HG03135 (cell line): ENCODE measurements around the gene IL1F10.
A peak's percentile ranks its signal among the peaks of the same experiment; 100 is the strongest.

ENCODE experiments used
- ATAC-seq: cut with Tn5 transposase; IDR thresholded peaks from one replicate; pipeline ENCODE4 v1.9.1; 2021; ENCODE audit warnings: mild to moderate bottlenecking, moderate library complexity; ENCODE audit not compliant: unreplicated experiment

The IL1F10 gene

DNA sequence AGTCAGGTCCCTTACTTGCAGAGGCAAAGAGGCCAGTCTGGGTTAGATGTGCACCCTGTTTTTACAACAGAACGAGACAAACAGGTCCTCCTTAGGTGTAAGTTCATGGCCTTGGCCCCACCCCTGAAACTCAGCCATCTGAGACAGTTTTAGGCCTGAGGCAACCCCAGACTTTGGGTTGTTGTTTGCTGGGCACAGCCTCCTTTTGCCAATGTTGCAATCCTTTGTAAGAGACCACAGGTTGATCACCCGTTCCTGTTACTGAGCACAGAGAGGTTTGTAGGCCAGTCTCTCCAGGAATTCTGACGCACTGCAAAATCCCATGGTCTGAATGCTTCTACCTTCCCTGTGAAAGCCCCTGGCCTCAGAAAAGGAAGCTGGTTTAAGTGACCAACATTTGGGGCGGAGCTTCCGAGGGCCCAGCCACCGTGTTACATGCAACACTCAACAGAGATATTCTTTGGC, 44.1 kb downstream of the IL1F10 start:
- no peak for ATAC-seq

GRCh38 chr2:113112441-113112840, 44.7 kb downstream of the IL1F10 start:
- no peak for ATAC-seq

DNA sequence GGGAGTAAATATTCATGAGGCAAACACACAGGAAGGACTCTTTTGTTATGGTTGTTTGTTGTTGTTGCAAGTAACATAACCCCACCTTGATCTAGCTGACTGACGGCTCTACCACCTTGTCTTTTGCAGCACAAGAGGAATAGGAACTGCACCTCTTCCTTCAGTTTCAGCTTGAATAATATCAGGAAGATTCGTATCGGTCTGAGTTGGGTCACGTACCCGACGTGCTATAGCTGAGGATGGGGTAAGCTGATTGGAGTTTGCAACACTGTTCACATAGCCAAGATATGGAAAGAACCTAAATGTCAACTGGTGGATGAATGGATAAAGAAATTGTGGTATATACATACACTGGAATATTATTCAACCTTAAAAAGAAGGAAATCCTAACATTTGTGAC, 45.1 kb downstream of the IL1F10 start:
- ATAC-seq = no peak

DNA sequence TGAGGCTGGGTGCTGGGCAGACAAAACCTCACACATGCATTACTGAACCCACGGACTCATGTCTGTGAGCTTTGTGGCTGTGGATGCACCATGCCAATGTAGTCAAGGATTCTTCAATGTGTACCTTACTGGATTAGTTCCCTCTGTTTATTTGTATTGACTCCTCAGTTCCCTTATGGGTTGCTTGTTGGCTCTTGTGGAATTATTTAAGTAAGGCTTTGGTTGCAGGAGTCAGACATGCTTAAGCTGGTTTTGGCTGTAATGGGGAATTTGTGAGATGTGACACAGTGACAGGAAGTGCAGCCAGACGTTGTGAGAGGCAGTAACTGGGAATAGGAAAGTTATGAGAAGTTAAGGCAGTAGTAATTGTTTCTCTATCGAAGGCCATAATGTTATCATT, 46.0 kb downstream of the IL1F10 start:
- no peak for ATAC-seq

- no peak for ATAC-seq
Measured at GRCh38 chr2:113114224-113114945, 46.6 kb downstream of the IL1F10 start.

GRCh38 chr2:113114996-113115395, 47.2 kb downstream of the IL1F10 start:
- no peak for ATAC-seq

DNA sequence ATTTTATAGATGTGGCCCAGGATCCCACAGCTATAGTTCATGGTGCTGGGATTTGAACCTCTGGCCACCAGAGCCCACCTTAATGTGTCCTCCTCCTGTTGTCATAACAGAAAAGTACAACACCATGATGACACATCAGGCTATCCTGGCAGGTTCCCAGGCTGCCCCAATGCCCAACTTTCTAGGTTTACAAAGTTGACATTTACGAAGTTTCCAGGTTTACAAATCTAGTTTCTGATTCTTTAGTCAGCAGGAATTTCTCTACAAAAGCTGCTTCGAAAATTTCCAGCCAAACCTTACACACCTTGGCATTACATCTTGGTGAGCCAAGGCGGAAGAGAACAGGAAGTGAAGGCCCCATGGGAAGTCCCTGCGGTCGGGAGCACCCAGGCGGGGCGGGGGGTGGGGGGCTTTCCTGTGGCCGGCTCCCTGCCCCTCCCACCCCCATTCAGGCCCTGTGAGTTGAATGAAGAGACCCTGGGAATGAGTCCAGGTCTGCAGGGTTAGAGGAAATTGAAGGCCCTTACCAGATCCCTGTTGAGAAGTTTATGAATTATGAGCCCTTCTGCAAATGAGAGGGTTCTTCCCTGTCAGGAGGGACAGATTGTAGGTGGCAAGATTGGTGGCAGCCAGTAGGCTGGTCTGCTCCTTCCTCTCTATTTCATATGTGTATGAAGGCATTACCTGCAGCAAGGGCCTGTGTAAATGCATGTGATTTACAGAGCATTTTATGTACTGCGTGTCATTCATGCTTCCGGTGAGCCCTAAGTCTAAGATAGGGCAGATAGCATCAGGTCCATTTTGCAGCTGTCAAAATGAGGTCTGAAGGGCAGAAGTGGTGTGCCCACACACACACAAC, 48.6 kb downstream of the IL1F10 start:
- peak; percentile 50 for ATAC-seq

GRCh38 chr2:113117541-113118262, 49.9 kb downstream of the IL1F10 start:
- ATAC-seq = no peak

DNA sequence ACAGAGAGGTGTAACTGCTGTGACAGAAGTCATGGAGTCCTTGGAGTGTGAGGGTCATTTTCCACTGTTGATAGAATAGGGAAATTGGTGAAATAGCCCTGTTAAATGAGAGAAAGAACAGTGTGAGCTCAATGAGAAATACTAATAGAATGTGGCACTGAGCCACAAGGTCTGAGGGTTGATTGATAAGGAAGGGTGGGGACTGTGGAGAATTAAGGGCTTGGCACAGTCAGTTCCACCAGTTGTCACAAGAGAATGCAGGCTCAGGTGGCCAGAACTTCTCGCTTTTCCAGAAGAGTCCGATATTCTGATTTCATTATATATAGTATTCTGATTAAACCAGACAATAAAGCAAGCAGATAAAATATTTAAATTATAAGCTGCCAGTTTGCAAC, 50.5 kb downstream of the IL1F10 start:
- ATAC-seq = no peak

GRCh38 chr2:113119111-113119510, 51.3 kb downstream of the IL1F10 start:
- ATAC-seq = no peak

- no peak for ATAC-seq
Measured at GRCh38 chr2:113120861-113121260, 53.1 kb downstream of the IL1F10 start.

- ATAC-seq = no peak
Measured at GRCh38 chr2:113122364-113122763, 54.6 kb downstream of the IL1F10 start.

- no peak for ATAC-seq
Measured at GRCh38 chr2:113123726-113124125, 56.0 kb downstream of the IL1F10 start.

- peak; percentile 71 for ATAC-seq
Measured at GRCh38 chr2:113124181-113124961, 56.6 kb downstream of the IL1F10 start.
